ENCODE measurements around the gene DNAJB7. TPM values are rescaled to one million over a fixed set of nuclear protein-coding genes. Genes with fewer than 3 reads are reported as not detected.
"Not testable (repeated sequence)": the region's sequence is repeated elsewhere in the genome, so short reads cannot be mapped to it uniquely, and the experiment has no call there.

Gene DNAJB7
- total RNA-seq, 4 donors from 2014 or later = 3.9 to 5.2 (median 4.4) TPM; not detected in 1

GRCh38 chr22:40889116-40889515 is 27.2 kb upstream of the DNAJB7 start:
- TF ChIP-seq POLR2A (IDR thresholded peaks at IDR 0.05) (no peak), CTCF (IDR thresholded peaks at IDR 0.05) (no peak)
- Histone ChIP-seq H3K4me1 (no peaks in the 10 kb centered on the region), H3K27me3 (no peaks in the 10 kb centered on the region), H3K27ac (no peak overlapping the region), H3K9me3 (no peaks in the 10 kb centered on the region), H3K4me3 (no peak overlapping the region), H3K36me3 (peaks cover 0 to 33% (median 0%) of the 10 kb centered on the region in 3 donors)
- DNase-seq = no peak

GRCh38 chr22:40878922-40879321 is 17.0 kb upstream of the DNAJB7 start:
- no peak for DNase-seq
- Histone ChIP-seq H3K36me3 (peaks cover 0 to 15% (median 0%) of the 10 kb centered on the region in 3 donors), H3K4me3 (no peak overlapping the region), H3K4me1 (no peaks in the 10 kb centered on the region), H3K27me3 (no peaks in the 10 kb centered on the region), H3K27ac (peak overlapping the region in 2 of 4 donors; percentile 51 to 54), H3K9me3 (no peaks in the 10 kb centered on the region)
- no peak for TF ChIP-seq POLR2A (IDR thresholded peaks at IDR 0.05)
- TF ChIP-seq CTCF (IDR thresholded peaks at IDR 0.05) = no peak

GRCh38 chr22:40877488-40877887 is 15.6 kb upstream of the DNAJB7 start:
- DNase-seq = no peak
- H3K36me3 ChIP-seq = peaks cover 0 to 14% (median 0%) of the 10 kb centered on the region in 3 donors
- H3K27ac ChIP-seq = peak overlapping the region in 2 of 4 donors; percentile 54 to 77
- no peaks in the 10 kb centered on the region for H3K4me1 ChIP-seq
- peak; percentile 53 to 68 for TF ChIP-seq POLR2A (IDR thresholded peaks at IDR 0.05)
- no peak for TF ChIP-seq CTCF (IDR thresholded peaks at IDR 0.05)
- peak overlapping the region in 2 of 4 donors; percentile 39 to 41 for H3K4me3 ChIP-seq
- H3K9me3 ChIP-seq = no peaks in the 10 kb centered on the region
- no peaks in the 10 kb centered on the region for H3K27me3 ChIP-seq

GRCh38 chr22:40876907-40877306 is 15.0 kb upstream of the DNAJB7 start:
- Histone ChIP-seq H3K9me3 (no peaks in the 10 kb centered on the region), H3K4me3 (peak overlapping the region in 3 of 4 donors; percentile 12 to 41 (median 39)), H3K36me3 (peaks cover 0 to 13% (median 0%) of the 10 kb centered on the region in 3 donors), H3K27me3 (no peaks in the 10 kb centered on the region), H3K27ac (peak overlapping the region in 2 of 4 donors; percentile 29 to 77), H3K4me1 (no peaks in the 10 kb centered on the region)
- TF ChIP-seq CTCF (IDR thresholded peaks at IDR 0.05) (no peak), POLR2A (IDR thresholded peaks at IDR 0.05) (no peak)
- DNase-seq = no peak

- TF ChIP-seq CTCF (IDR thresholded peaks at IDR 0.05) (no peak), POLR2A (IDR thresholded peaks at IDR 0.05) (no peak)
- Histone ChIP-seq H3K4me3 (peak overlapping the region in 1 of 4 donors; percentile 39), H3K36me3 (peaks cover 0 to 22% (median 0%) of the 10 kb centered on the region in 3 donors), H3K9me3 (no peaks in the 10 kb centered on the region), H3K27me3 (no peaks in the 10 kb centered on the region), H3K27ac (no peak overlapping the region), H3K4me1 (no peaks in the 10 kb centered on the region)
- no peak for DNase-seq
Measured at GRCh38 chr22:40875111-40875510, 13.2 kb upstream of the DNAJB7 start.

GRCh38 chr22:40874016-40874415 is 12.1 kb upstream of the DNAJB7 start:
- Histone ChIP-seq H3K4me1 (no peaks in the 10 kb centered on the region), H3K9me3 (no peaks in the 10 kb centered on the region), H3K27me3 (no peaks in the 10 kb centered on the region), H3K36me3 (peaks cover 0 to 30% (median 0%) of the 10 kb centered on the region in 3 donors), H3K27ac (no peak overlapping the region), H3K4me3 (no peak overlapping the region)
- no peak for DNase-seq
- TF ChIP-seq POLR2A (IDR thresholded peaks at IDR 0.05) (no peak), CTCF (IDR thresholded peaks at IDR 0.05) (no peak)

GRCh38 chr22:40868379-40868778 is 6.5 kb upstream of the DNAJB7 start:
- not testable (repeated sequence) for H3K4me3 ChIP-seq, H3K9me3 ChIP-seq, H3K4me1 ChIP-seq, H3K27ac ChIP-seq, H3K27me3 ChIP-seq, DNase-seq
- peaks cover 0 to 29% (median 0%) of the 10 kb centered on the region in 3 donors for H3K36me3 ChIP-seq
